Rectal smooth muscle tissue (tissue), 1 donor: ENCODE results near the gene ARHGEF39.

Source experiments
- H3K27ac ChIP-seq: one replicate; pipeline ENCODE4 v1.7.0; 2013; ENCODE audit warnings: low read depth, low read length, inconsistent platforms
- H3K27me3 ChIP-seq: one replicate; pipeline ENCODE4 v1.7.0; 2013; ENCODE audit warnings: low read length; ENCODE audit not compliant: control insufficient read depth, insufficient read depth
- H3K36me3 ChIP-seq: one replicate; pipeline ENCODE4 v1.7.0; 2013; ENCODE audit warnings: low read length; ENCODE audit not compliant: control insufficient read depth, insufficient read depth
- H3K4me1 ChIP-seq: one replicate; pipeline ENCODE4 v1.7.0; 2013; ENCODE audit warnings: low read length; ENCODE audit not compliant: control insufficient read depth, insufficient read depth
- H3K4me3 ChIP-seq: one replicate; pipeline ENCODE4 v1.7.0; 2013; ENCODE audit warnings: low read length
- H3K9ac ChIP-seq: one replicate; pipeline ENCODE4 v1.7.0; 2013; ENCODE audit warnings: low read length

Gene ARHGEF39, protein sequence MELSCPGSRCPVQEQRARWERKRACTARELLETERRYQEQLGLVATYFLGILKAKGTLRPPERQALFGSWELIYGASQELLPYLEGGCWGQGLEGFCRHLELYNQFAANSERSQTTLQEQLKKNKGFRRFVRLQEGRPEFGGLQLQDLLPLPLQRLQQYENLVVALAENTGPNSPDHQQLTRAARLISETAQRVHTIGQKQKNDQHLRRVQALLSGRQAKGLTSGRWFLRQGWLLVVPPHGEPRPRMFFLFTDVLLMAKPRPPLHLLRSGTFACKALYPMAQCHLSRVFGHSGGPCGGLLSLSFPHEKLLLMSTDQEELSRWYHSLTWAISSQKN

DNA sequence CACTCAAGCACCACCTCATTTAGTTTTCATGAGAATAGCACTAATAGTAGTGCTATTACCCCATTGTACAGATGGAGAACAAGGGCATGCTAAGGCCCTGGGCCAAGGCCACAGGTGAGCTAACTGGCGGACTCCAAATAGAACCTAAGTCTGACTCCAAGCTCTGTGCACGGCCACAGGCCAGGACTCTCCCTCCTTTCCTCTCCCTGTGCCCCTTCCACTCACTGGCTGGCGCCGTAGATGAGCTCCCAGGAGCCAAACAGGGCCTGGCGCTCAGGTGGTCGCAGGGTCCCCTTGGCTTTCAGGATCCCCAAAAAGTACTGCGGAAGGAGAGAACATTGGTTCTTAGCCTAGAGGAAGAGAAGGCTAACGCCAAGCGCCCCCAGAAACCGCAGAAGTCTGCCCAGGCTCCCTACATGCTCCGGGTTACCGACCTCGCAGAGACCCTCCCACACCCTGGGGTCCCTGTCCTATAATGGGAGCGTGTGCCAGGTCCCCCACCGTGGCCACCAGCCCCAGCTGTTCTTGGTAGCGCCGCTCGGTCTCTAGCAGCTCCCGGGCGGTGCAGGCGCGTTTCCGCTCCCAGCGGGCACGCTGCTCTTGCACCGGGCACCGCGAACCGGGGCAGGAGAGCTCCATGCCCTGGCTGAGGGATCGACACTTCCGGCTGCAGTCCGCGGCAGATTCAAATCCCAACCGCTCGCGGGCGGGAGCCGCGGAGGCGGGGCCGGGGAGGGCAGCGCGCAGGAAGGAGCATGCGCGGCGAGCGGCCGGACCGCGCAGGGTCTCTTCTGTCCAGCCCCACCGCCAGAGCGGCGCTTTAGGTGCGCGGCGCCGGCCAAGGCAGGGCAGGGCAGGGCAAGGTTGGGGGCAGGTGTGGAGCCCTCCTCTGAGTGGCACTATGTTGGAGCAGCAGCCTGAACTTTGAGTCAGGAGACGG is at the start of gene ARHGEF39:
Gene ARHGEF39, minus strand, starts transcription at position 665 of the 940 bp plus-strand sequence. Its CDS starts 26 bp downstream, at position 639.
- Histone ChIP-seq H3K27me3 (no peaks in the 10 kb centered on the region), H3K27ac (peak within 1 kb of the TSS; percentile 99), H3K4me1 (peaks cover 20% of the 10 kb centered on the region), H3K4me3 (peak within 1 kb of the TSS; percentile 57), H3K36me3 (no peaks in the 10 kb centered on the region), H3K9ac (peak within 1 kb of the TSS; percentile 10)

DNA sequence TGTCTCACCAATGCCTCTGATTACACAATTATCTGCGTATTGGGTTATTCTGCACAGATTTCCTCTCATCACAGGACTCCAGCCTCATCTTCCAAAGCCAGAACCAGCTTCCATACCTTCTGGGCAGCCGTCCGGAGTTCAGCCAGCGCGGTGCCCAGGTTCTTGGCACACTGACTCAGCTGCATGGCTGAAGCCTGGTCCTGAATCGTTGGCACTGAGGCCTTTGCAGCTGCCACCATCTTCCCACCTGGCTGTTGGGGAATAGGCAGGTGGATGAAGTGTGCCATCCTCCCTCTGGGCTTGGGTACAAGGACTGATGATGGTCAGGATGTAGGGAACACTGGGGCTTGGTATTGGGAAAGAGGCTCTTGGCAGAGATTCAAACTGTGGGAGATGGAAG is 49.1 kb upstream of the ARHGEF39 start:
- Histone ChIP-seq H3K9ac (no peak overlapping the region), H3K4me1 (no peaks in the 10 kb centered on the region), H3K27ac (no peak overlapping the region), H3K27me3 (no peaks in the 10 kb centered on the region), H3K4me3 (no peak overlapping the region), H3K36me3 (peaks cover 80% of the 10 kb centered on the region)

DNA sequence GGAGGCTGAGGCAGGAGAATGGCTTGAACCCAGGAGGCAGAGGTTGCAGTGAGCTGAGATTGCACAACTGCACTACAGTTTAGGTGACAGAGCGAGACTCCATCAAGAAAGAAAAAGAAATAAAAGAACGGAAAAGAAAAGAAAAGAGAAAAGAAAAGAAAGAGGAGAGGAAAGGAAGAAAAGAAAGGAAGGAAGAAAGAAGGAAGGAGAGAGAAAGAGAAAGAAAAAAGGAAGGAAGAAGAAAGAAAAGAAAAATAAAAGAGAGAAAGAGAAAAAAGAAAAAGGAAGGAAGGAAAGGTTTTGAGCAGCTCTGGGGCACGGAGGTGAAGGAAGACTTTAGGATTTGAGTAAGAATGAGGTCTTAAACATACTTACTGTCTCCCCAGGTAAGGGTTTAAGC is 48.6 kb upstream of the ARHGEF39 start:
- H3K4me3 ChIP-seq, result no peak overlapping the region
- peaks cover 77% of the 10 kb centered on the region for H3K36me3 ChIP-seq
- H3K27me3 ChIP-seq, result no peaks in the 10 kb centered on the region
- H3K27ac ChIP-seq, result no peak overlapping the region
- H3K4me1 ChIP-seq, result no peaks in the 10 kb centered on the region
- no peak overlapping the region for H3K9ac ChIP-seq

DNA sequence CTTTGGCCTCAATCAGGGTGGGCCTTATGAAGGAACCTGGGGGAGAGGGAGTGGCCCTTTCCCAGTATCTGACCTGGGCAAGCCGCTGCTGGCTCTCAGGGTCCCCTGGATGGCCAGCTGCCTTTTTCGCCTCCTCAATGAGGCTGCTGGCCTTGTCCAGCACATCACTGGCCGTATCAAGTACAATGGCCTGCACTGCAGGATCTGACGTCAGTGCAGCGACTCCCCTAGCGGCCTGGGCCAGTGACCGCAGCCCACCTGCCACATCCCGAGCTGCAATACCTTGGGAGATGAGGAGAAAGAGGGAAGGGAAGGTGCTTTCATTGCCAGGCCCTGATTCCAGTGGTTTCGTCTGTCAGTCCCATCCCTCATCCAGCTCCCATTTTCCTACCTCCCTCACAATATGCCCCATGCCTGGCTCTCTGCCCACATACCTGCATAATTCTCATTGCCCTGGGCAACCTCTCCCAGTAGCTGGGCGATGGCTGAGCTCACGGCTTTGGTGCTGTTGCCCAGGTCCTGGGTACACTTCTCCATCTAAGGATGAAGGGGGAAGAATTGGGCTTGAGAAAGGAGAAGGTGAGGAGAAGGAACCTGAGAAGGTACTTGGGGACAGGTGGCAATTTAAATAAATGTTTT is 47.9 kb upstream of the ARHGEF39 start:
- peaks cover 76% of the 10 kb centered on the region for H3K36me3 ChIP-seq
- no peaks in the 10 kb centered on the region for H3K27me3 ChIP-seq
- H3K27ac ChIP-seq, result no peak overlapping the region
- no peak overlapping the region for H3K9ac ChIP-seq
- no peaks in the 10 kb centered on the region for H3K4me1 ChIP-seq
- no peak overlapping the region for H3K4me3 ChIP-seq

DNA sequence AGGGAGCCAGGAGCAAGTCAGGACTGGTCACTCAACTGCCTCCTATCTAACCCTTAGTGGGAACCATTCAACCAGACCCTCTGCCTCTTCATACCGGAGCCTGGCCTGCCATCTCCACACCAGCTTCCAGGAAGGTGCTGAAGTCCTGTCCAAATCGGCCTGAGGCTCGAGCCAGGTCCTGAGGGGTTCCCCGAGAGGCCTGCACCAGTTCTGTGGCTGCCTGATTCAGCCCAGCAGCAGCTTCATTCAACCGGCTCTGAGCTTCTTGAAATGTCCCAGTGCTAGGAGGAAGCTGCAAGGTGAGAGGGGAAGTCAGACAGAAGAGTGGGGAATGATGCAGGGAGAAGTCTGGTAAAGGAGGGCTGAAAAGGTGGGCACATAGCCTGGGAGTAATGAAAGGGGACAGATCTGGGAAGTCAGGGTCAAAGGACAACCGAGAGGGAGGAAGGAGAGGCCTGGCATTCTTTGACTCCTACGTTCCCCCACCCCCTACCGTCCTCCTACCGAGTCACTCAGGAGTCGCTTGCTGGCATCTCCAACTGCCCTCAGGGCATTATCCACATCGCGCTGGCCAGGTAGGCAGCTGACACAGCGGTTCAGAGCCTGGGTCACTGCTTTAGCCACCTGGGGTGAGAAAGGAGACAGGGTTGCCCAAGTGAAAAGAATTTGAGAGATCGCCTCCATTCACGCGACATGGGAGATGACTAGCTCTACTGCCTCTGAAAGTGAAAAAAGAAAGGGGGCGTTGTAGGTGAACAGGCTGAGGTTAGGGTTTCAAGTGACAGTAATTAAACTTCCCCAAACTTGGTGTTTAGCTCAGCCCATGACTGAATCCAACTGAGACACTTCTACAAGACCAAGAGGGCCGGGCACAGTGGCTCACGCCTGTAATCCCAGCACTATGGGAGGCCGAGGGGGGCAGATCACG is 46.8 kb upstream of the ARHGEF39 start:
- Histone ChIP-seq H3K27ac (no peak overlapping the region), H3K27me3 (no peaks in the 10 kb centered on the region), H3K9ac (no peak overlapping the region), H3K4me3 (no peak overlapping the region), H3K4me1 (no peaks in the 10 kb centered on the region), H3K36me3 (peaks cover 76% of the 10 kb centered on the region)

DNA sequence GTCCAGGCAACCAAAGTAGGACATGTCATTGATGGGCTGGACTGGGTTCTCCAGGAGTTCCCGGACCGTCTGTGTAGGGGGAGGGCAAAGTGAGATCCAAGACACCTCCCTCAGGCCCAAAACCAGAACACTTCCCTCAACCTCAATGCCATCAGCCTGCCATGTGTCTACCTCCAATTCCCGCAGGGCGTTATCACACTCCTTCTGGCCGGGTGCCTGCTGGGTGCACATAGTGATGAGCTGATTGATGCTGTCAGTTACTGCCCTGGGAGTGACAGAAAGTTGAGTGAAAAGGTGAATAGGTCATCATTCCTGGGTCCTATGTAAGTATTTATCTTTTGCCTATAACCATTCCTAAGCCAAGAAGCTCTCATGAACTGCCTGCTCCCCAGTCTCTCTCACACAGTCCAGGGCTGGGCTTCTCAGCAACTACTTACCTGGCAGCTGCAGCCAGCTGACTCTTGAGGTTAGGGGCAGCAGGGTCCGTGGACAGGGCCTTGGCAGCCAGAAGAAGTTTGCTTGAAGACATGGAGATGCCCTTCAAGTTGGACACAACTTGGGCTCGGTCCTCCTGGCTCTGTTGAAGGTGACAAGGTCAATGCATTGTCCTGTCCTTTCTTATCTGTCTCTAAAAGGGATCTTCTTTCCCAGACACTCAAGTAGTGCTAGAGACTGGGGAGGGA is 46.0 kb upstream of the ARHGEF39 start:
- Histone ChIP-seq H3K36me3 (peaks cover 77% of the 10 kb centered on the region), H3K27me3 (no peaks in the 10 kb centered on the region), H3K9ac (no peak overlapping the region), H3K4me3 (no peak overlapping the region), H3K4me1 (no peaks in the 10 kb centered on the region), H3K27ac (no peak overlapping the region)

DNA sequence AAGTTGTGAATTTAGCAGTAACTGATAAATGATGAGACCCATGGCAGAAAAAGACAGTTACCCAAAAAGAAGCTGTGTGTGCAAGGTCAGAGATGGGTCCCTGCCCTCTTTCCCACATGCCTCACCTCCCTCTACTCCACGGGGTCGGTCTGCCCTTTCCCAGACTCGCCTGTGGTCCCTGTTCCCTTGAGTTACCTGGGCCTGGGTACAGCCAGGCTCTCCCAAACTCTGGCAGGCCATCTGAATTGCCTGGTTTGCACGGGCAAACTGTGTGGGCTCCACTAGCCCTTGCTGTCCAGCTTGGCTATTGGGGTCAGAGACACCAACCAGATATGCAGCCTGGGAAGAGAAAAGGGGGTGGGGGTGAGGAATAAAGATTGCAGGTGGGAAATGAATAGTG is 43.2 kb upstream of the ARHGEF39 start:
- Histone ChIP-seq H3K27ac (no peak overlapping the region), H3K4me3 (no peak overlapping the region), H3K4me1 (no peaks in the 10 kb centered on the region), H3K27me3 (no peaks in the 10 kb centered on the region), H3K36me3 (peaks cover 83% of the 10 kb centered on the region), H3K9ac (peak overlapping the region; percentile 32)

DNA sequence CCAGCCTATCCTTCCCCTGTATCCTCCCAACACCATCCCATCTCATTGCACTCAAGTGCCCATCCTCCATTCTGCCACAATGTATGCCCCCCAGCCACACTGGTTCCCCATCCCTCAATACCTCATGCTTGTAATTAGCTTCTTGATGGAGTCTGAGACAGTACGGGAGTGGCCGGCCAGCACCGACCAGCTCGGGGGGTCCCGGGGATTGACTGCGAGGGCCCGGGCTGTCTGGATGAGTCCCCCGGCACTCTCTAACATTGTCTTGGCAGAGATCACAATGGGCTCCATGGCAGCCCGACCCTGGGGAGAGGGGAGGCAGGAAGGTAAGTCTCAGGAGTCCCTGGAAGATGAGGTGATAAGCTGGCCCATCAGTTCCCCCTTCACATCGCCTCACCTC is 42.0 kb upstream of the ARHGEF39 start:
- no peaks in the 10 kb centered on the region for H3K27me3 ChIP-seq
- H3K4me1 ChIP-seq, result no peaks in the 10 kb centered on the region
- H3K27ac ChIP-seq, result no peak overlapping the region
- no peak overlapping the region for H3K4me3 ChIP-seq
- H3K36me3 ChIP-seq, result peaks cover 84% of the 10 kb centered on the region
- H3K9ac ChIP-seq, result no peak overlapping the region

DNA sequence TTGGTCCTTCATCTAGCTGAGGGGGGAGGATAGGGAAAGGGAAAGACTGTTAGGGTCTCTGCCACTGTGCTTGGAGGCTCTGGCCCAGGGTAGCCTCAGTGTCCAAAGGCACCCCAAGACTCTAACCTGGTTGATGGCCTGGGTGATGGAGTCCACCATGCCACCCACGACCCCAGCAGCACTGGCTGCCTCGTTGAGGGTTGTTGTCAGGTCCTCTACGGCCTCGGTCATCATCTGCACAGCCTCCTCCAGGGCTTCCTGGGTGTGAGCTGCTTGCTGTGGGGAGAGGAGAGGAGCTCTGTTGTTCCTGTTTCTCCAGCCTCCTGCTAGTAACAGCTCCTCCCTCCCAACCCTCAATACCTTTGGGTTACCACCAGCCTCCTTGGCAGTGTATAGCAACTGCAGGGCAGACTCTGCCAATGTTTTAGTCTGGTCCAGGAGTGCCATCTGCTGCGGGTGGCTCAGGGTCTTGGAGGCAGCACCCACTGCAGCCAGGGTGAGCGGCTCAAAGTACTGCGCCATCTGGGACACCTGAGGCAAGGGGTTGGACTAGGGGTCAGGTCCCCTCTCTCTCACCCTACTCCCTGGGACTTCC is 40.9 kb upstream of the ARHGEF39 start:
- peaks cover 83% of the 10 kb centered on the region for H3K36me3 ChIP-seq
- no peak overlapping the region for H3K27ac ChIP-seq
- no peaks in the 10 kb centered on the region for H3K4me1 ChIP-seq
- no peaks in the 10 kb centered on the region for H3K27me3 ChIP-seq
- H3K9ac ChIP-seq, result no peak overlapping the region
- no peak overlapping the region for H3K4me3 ChIP-seq

DNA sequence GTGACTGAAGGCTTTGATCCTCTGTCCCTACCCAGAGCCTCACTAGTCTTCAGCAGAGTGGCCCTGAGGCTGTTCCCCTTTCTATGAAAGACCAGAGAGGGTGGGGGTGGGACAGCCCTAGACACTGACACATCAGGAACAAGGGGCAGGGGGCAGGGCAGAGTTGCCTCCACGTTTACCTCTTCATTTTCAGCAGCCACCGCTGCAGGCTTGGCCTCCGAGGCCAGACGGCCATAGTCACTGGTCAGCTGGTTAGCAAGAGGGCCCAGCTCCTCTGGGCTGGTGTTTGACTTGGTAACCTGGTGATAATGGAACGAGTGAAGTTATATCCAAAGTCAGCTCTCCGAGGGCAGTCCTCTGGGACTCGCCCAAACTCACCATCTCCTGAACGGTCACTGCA is 40.4 kb upstream of the ARHGEF39 start:
- Histone ChIP-seq H3K36me3 (peaks cover 83% of the 10 kb centered on the region), H3K4me3 (no peak overlapping the region), H3K9ac (no peak overlapping the region), H3K4me1 (no peaks in the 10 kb centered on the region), H3K27me3 (no peaks in the 10 kb centered on the region), H3K27ac (no peak overlapping the region)
